Daoy (cell line): ENCODE results near the gene VSIR. TPM values are rescaled to one million over a fixed set of nuclear protein-coding genes. Genes with fewer than 3 reads are reported as not detected.

Experiments used
- DNase-seq: peaks from one replicate; pipeline ENCODE4 v3.0.0-alpha.2; 2015; ENCODE audit warnings: low read depth
- total RNA-seq: library from RNA; depleted of rRNA; stranded (reverse); fragments of >200 nt; shearing (Covaris generic); gene quantifications from 2 replicates; pipeline ENCODE4 v1.2.3, GENCODE V29; 2014; rRNA removed

The VSIR gene
- total RNA-seq, result 1.5 and 1.9 TPM in 2 replicates

DNA sequence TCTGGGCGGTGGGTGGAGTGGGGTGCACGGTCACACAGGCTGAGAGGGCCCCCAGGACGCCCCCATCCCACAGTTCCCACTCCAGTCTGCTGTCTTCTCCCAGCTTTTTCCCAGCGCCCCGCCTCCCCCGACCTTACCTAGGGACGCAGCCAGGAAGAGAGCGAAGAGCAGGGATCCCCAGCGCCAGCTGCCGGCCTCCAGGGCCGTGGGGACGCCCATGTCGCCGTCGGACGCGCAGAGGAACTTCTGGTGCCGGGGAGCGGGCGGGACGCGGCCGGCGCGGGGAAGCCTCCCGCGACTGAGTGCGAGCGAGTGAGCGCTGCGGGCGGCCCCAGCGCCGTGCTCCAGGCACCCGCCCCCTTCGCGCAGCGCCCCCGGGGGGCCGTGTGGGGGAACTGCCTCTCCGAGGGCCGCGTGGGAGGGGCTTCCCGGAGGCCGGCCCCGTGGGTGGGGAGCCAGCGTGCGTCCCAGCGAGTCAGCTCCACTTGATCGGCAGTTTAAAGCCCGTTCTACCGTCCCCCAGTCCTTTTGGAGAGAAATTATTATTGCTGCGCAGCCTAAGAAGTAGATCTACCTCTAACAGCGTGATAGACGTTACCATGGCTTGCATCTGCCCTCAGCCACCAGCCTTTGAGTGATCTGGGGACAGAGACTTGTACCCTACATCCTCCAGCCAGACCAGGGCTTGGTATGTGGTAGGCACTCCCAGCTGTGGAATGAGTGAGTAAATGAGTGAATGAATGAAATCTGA lies at the start of gene VSIR:
Gene VSIR, minus strand, starts transcription at position 300 of the 751 bp plus-strand sequence. Its CDS starts 81 bp downstream, at position 219.
- DNase-seq, result peak; percentile 78

DNA sequence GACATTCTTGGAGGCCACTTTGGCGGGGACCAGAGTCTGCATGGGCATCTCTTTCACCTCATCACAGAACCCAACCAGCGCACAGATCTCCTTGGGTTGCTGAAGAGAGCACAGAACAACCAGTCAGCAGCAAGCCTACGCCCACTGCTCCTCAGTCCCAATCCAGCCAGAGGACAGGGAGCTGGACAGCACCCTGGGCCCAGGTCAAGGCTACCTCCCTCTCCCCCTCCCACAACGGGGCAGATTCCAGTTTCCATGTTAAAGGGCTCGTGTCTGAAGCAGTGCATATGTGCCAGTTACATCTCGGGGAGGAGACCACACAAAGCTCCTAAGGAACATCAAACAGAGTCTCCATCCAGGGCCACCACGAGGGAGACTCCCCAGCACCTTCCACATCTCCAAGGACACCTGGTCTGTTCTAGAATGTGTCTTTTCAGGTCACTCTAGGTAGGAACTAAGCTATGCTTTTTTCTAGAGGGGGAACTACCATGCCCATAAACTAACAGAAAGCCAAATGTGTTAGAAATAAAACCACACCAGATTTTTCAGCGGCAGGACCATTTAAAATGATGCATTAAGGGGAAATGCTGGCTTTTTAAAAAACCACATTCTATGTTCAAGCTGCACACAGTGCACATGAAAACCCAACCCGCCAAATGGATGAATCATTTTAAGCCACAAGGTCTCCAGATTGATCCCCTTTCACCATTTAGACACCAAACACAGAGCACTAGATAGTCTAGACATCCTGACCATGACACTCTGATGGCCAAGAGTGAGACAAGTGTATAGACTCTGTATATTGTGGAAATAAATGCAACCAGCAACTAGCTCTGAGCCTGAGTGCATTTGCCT lies 48.8 kb upstream of the VSIR start:
- no peak for DNase-seq

DNA sequence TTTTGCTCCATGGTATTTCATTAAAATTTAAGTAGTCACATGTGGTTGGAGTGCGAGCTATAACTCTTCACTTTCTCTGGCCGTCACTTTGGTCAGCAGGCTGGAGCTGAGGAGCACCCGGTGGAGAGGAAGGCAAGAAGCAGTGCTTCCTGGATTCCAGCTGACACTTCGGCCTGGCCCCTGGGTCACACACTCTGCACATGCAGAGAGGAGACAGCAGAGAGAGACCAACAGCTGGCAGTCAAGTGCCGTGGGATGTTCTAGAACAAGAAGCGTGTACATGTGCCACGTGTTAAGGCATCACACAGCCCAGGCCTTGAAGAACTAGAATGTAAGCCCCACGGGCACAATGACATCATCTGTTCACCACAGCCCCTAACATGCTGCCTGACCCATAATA lies 47.6 kb upstream of the VSIR start:
- no peak for DNase-seq

DNA sequence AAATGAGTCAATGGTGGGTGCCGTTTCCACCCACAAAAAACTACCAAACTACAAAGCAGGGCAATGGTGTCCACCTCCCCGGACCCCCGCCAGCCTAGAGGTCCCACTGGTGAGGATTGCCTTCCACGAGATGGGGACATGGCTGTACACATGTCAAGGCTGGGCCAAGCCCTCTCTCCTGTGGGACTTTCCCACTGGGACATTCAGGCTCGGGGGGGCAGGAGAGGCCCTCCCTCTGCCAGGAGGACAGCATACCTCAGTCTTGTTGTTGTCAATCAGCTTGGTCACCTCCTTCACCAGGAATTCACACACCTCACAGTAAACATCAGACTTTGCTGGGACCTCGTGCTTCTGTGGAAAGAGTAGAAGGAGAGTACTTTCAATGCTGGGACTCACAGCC lies 46.7 kb upstream of the VSIR start:
- DNase-seq, result no peak

DNA sequence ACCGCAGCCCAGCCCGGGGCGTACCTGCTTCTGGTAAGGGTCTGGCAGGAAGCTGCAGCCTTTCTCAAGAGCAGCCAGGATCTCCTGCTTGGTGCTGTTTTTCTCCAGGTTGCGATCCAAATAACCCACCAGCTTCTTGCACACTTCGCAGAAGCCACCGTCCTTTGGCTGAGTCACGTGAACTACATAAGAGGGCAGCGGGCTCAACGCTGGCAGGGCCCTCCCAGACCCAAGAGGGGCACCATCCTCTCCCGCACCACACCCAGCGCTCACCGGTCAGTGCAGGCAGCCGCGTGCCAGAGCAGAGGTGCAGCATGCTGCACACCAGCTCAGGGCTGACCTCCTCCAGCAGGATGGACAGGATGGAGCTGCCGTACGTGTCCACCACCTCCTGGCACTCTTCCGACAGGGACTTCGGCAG lies 46.1 kb upstream of the VSIR start:
- no peak for DNase-seq

- no peak for DNase-seq
Measured at GRCh38 chr10:71818674-71819260, 45.4 kb upstream of the VSIR start.

DNA sequence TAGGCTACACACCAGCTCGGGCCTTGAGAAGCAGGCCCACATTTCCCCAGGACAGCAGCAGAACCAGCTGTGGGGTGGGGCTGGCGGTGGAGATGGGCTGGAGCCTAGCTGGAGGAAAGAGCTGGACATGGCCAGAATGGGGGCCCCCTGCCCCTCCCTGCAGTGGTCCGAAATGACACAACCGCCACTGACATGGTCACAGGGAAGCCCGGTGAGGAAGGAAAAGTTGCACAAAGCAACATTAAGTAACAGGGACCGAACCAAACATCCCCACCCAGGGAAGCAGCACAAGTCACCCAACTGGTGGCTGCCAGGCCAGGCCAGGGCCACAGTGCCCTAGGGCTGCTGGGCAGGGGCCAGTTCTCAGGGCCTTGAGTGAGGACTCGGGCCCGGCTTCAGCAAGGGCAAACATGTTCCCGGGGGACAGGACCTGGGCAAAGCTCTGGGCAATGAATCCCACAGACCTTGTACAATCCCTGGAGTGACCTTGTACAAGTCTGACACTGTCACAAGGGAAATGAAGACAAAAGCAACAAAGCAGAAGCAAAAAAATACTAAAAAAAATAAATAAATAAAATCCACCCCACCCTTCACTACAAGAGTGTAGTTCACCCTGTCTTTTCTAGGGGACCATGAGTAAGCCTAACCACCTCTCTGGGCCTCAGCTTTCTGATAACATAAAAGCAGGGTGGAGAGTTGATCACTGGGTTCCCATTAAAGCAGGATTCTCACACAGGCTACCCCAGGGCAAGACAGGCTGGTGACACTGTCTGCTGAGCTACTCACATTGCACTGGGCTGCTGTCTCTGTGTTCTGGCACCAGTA lies 44.7 kb upstream of the VSIR start:
- no peak for DNase-seq

- DNase-seq, result no peak
Measured at GRCh38 chr10:71816936-71817618, 43.8 kb upstream of the VSIR start.

DNA sequence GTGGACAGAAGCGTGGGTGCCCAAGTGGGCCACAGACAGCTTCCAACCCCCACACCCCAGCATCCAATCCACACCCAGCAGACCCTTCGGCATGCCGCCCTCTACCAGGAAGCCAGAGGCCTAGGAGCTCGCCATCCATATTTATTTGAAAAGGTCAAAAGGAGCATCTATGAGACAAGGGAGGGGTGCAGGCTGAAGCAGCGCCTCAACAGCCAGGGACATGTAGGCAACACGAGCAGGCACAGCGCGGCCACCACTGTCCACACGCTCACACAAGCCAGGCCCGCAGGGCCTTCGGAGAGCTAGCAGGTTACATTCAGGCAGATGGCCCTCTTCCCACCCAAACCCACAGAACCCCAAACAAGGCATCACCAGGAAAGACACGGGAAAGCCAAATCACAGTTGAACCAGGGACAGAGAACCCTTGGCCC lies 43.1 kb upstream of the VSIR start:
- no peak for DNase-seq

DNA sequence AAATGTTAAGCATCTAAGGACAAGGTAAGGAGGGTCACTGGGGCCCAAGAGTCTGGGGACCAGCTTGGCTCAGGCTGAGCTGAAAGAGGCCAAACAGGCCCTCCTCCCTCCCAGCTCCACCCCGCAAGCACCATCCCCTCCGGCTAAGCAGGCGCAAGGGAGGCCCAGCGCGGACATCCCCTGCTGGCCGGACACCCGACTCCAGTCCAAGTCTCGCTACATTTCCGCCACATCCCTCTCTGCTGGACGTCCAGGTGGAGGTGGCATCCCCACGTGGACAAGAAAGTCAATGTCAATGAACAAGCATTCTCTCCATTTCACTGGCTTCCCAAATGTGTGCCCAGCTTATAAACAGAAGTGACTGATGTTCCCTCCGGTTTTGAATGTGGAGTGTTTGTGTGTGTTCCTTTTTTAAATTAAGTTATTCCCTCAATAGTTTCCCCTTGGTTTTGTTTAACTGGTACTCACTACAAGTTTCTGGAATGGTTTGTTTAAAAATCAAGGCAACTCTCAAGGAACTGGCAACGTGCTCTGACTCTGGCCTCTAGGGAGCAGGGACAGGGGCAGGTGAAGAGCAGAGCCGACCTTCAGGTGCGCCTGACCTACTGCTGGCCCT lies 42.3 kb upstream of the VSIR start:
- no peak for DNase-seq

DNA sequence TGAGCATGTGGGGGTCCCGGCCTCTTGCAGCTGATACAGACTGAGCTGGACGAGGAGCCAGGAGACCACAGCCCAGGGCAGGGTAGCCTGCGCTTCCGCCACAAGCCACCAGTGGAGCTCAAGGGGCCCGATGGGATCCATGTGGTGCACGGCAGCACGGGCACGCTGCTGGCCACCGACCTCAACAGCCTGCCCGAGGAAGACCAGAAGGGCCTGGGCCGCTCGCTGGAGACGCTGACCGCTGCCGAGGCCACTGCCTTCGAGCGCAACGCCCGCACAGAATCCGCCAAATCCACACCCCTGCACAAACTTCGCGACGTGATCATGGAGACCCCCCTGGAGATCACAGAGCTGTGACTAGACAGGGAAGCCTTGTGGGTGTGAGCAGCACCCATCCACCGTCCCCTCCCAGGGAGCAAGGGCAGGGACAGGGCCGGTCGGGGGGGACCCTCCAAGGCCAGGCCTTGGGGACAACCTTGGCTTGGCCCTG lies 41.6 kb upstream of the VSIR start:
- no peak for DNase-seq

DNA sequence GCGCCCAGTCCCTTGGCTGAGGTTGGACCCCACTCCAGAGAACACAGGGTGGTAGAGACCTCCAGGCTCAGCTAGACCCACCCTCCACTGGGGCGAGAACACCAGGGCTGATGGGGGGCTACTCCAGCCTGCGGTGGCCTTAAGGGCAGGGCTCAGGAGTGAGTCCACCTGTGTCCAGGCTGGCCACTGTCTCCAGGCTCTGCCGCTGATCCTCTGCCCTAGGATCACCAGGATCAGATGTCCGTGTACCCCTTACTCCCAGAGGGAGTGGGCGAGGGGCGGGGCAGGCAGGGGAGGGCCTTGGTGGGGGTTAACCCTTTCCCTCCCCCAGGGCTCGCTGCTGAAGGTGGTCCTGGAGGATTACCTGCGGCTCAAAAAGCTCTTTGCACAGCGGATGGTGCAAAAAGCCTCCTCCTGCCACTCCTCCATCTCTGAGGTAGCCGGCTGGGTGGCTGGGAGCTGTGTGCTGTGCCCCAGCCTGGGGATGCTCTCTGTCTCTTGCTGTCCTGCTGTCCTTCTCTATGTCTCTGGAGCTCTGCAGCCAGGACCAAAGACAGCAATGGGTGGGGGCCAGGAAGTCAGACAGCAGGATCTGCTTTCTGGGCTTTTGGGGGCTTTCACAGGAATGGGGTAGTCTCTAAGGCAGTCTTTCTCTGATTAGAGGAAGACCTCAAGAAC lies 39.7 kb upstream of the VSIR start:
- no peak for DNase-seq

DNA sequence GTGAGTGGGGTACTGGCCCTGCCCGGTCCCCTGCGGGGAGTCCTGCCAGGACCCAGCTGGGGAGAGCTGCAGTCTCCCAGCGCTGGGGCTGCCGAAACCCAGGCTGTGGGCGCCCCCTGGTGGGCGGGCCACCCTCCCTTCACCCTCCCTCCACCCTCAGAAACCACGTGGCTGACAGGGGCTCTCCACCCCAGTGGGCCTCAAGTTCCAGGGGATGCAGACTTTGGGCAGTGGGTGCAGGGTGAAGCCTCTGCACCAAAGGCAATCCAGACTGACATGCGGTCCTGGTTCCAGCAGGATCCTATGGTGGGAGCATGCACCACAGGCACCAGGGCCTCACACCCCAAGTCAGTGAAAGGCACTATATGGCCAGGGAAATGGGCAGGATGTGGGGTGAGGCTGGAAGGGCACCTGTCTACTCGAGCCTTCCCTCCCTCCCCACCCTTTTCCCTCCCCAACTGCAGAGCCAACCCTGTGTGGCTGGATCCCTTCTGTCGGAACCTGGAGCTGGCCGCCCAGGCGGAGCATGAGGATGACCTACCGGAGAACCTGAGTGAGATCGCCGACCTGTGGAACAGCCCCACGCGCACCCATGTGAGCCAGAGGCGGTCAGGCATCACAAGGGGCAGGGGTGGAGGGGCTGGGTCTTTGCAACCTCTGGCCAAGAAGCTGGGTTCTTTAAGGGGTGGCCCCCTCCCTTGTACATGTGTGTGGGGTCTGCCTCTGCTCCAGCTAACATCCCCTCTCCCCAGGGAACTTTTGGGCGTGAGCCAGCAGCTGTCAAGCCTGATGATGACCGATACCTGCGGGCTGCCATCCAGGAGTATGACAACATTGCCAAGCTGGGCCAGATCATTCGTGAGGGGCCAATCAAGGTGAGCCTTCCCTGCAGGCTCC lies 38.9 kb upstream of the VSIR start:
- DNase-seq, result peak; percentile 62

- no peak for DNase-seq
Measured at GRCh38 chr10:71811351-71811750, 38.0 kb upstream of the VSIR start.

GRCh38 chr10:71810048-71810750 lies 36.9 kb upstream of the VSIR start:
- no peak for DNase-seq

- DNase-seq, result no peak
Measured at GRCh38 chr10:71809628-71810027, 36.3 kb upstream of the VSIR start.

GRCh38 chr10:71807557-71808510 lies 34.5 kb upstream of the VSIR start:
- DNase-seq, result no peak
